Ishikawa (cell line): ENCODE data around the gene WFDC13.

Experiments
- CEBPB ChIP-seq: IDR thresholded peaks from 2 replicates; pipeline ENCODE4 v1.6.1; 2012
- CREB1 ChIP-seq: IDR thresholded peaks from 2 replicates; pipeline ENCODE4 v1.6.1; 2012; ENCODE audit warnings: low read depth
- EGR1 ChIP-seq: IDR thresholded peaks from 2 replicates; pipeline ENCODE4 v1.6.1; 2012
- EP300 ChIP-seq: IDR thresholded peaks from 2 replicates; pipeline ENCODE4 v1.6.1; 2012; ENCODE audit warnings: borderline replicate concordance
- FOXM1 ChIP-seq: IDR thresholded peaks from 2 replicates; pipeline ENCODE4 v1.6.1; 2012; ENCODE audit warnings: low read depth, borderline replicate concordance
- MAX ChIP-seq: IDR thresholded peaks from 2 replicates; pipeline ENCODE4 v1.6.1; 2012
- NFIC ChIP-seq: IDR thresholded peaks from 2 replicates; pipeline ENCODE4 v1.6.1; 2012
- RAD21 ChIP-seq: IDR thresholded peaks from 2 replicates; pipeline ENCODE4 v1.6.1; 2012; ENCODE audit warnings: low read depth
- REST ChIP-seq: IDR thresholded peaks from 2 replicates; pipeline ENCODE4 v1.6.1; 2012; ENCODE audit warnings: low read depth, mild to moderate bottlenecking
- TAF1 ChIP-seq: IDR thresholded peaks from 2 replicates; pipeline ENCODE4 v1.6.1; 2012; ENCODE audit warnings: low read depth, mild to moderate bottlenecking
- TCF12 ChIP-seq: IDR thresholded peaks from 2 replicates; pipeline ENCODE4 v1.6.1; 2012; ENCODE audit warnings: low read depth
- TEAD4 ChIP-seq: IDR thresholded peaks from 2 replicates; pipeline ENCODE4 v1.6.1; 2012
- USF1 ChIP-seq: IDR thresholded peaks from 2 replicates; pipeline ENCODE4 v1.6.1; 2012
- YY1 ChIP-seq: IDR thresholded peaks from 2 replicates; pipeline ENCODE4 v1.6.1; 2012; ENCODE audit warnings: low read depth
- ZBTB7A ChIP-seq: IDR thresholded peaks from 2 replicates; pipeline ENCODE4 v1.6.1; 2012; ENCODE audit warnings: low read depth

WFDC13 gene

GRCh38 chr20:45742596-45742995, 40.8 kb downstream of the WFDC13 start:
- no peak for TF ChIP-seq RAD21
- no peak for TF ChIP-seq TAF1

GRCh38 chr20:45745015-45745414, 43.2 kb downstream of the WFDC13 start:
- no peak for TF ChIP-seq NFIC
- no peak for TF ChIP-seq TCF12
- no peak for TF ChIP-seq USF1
- TF ChIP-seq YY1, result no peak
- TF ChIP-seq CREB1, result no peak
- TF ChIP-seq TAF1, result no peak
- TF ChIP-seq REST, result no peak
- TF ChIP-seq TEAD4, result no peak
- no peak for TF ChIP-seq CEBPB
- no peak for TF ChIP-seq ZBTB7A
- TF ChIP-seq MAX, result no peak
- no peak for TF ChIP-seq EGR1
- TF ChIP-seq EP300, result no peak

- TF ChIP-seq MAX (no peak), REST (no peak), TAF1 (no peak), YY1 (no peak), NFIC (no peak), CREB1 (no peak), CEBPB (no peak), ZBTB7A (no peak)
Observed at GRCh38 chr20:45751721-45752120, 49.9 kb downstream of the WFDC13 start.

- TF ChIP-seq TEAD4, result no peak
- no peak for TF ChIP-seq EGR1
- no peak for TF ChIP-seq USF1
- no peak for TF ChIP-seq CREB1
- no peak for TF ChIP-seq TCF12
- no peak for TF ChIP-seq YY1
- no peak for TF ChIP-seq MAX
- no peak for TF ChIP-seq EP300
Observed at GRCh38 chr20:45752746-45753145, 50.9 kb downstream of the WFDC13 start.

GRCh38 chr20:45758096-45758495, 56.3 kb downstream of the WFDC13 start:
- TF ChIP-seq REST (no peak), YY1 (no peak), ZBTB7A (no peak), CREB1 (no peak), NFIC (no peak), TEAD4 (no peak), EP300 (no peak), USF1 (no peak), EGR1 (no peak), TAF1 (no peak), FOXM1 (no peak), CEBPB (no peak), RAD21 (no peak), MAX (no peak), TCF12 (no peak)
